Hepatocyte (in vitro differentiated cells): ENCODE results near the gene KIAA0408.

ENCODE experiments used
- EZH2 ChIP-seq: fragments of 200-600 bp; sonication (generic); IDR thresholded peaks from 2 replicates; pipeline ENCODE4 v1.6.1; 2016; ENCODE audit warnings: antibody characterized with exemption, mild to moderate bottlenecking, borderline replicate concordance
- EZH2phosphoT487 ChIP-seq: fragments of 200-600 bp; sonication (generic); IDR thresholded peaks from one replicate; pipeline ENCODE4 v1.6.1; 2018; ENCODE audit warnings: antibody characterized with exemption, mild to moderate bottlenecking, low read depth, moderate library complexity; ENCODE audit not compliant: unreplicated experiment, severe bottlenecking
- TF ChIP-seq, protein P1 (sequence below): fragments of 200-600 bp; sonication (generic); IDR thresholded peaks from 2 replicates; pipeline ENCODE4 v1.5.1; 2016; ENCODE audit warnings: antibody characterized with exemption, mild to moderate bottlenecking; ENCODE audit not compliant: poor library complexity

DNA sequence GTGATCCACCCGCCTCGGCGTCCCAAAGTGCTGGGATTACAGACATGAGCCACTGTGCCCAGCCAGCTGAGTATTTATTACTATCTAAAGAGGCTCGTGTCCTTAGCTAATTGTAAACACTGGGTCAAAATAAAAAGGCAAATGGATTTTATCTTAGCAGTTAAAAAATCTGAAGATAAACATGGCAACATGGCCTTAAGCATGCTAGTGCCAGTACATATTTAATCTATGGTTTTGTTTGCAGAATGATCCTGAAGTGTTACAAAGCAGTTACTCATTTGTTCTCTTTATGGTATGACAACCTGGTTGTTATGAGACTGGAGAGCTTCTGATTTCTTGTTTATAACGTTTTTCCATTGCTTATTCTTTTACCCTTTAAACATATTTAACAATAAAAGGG is 3.9 kb upstream of the KIAA0408 start:
- TF ChIP-seq, protein P1, sequence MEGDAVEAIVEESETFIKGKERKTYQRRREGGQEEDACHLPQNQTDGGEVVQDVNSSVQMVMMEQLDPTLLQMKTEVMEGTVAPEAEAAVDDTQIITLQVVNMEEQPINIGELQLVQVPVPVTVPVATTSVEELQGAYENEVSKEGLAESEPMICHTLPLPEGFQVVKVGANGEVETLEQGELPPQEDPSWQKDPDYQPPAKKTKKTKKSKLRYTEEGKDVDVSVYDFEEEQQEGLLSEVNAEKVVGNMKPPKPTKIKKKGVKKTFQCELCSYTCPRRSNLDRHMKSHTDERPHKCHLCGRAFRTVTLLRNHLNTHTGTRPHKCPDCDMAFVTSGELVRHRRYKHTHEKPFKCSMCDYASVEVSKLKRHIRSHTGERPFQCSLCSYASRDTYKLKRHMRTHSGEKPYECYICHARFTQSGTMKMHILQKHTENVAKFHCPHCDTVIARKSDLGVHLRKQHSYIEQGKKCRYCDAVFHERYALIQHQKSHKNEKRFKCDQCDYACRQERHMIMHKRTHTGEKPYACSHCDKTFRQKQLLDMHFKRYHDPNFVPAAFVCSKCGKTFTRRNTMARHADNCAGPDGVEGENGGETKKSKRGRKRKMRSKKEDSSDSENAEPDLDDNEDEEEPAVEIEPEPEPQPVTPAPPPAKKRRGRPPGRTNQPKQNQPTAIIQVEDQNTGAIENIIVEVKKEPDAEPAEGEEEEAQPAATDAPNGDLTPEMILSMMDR: no peak
- TF ChIP-seq EZH2phosphoT487 (no peak), EZH2 (no peak)
